Left lung (tissue), 10 donors: Measurements from ENCODE around the gene DCBLD2. TPM values are rescaled to one million over a fixed set of nuclear protein-coding genes. Genes with fewer than 3 reads are reported as not detected.

Experiments used
- ATAC-seq: fragments of 200-7000 bp; cut with Tn5 transposase; one replicate; pipeline ENCODE4 v1.9.1; 2020; ENCODE audit warnings: moderate library complexity
- DNase-seq, 4 donors: peaks; one replicate each; pipeline ENCODE4 v3.0.0-alpha.2; 2013 to 2020
- H3K27ac ChIP-seq, 2 donors: fragments of 200-600 bp; sonication (generic) in 1 of 2; one replicate each; pipeline versions ENCODE4 v1.5.0 to v1.8.0; 2020 to 2021
- H3K27me3 ChIP-seq, 2 donors: fragments of 200-600 bp; sonication (generic) in 1 of 2; one replicate each; pipeline versions ENCODE4 v1.5.0 to v1.8.0; 2020 to 2021
- H3K36me3 ChIP-seq, 2 donors: fragments of 200-600 bp; sonication (generic) in 1 of 2; one replicate each; pipeline versions ENCODE4 v1.5.0 to v1.8.0; 2020 to 2021
- H3K4me1 ChIP-seq, 2 donors: fragments of 200-600 bp; one replicate each; pipeline ENCODE4 v1.8.0; 2021
- H3K4me3 ChIP-seq, 2 donors: fragments of 200-600 bp; sonication (generic) in 1 of 2; one replicate each; pipeline versions ENCODE4 v1.5.0 to v1.8.0; 2020 to 2021; ENCODE audit warnings: mild to moderate bottlenecking in 1 of 2
- H3K9me3 ChIP-seq, 2 donors: fragments of 200-600 bp; sonication (generic) in 1 of 2; one replicate each; pipeline versions ENCODE4 v1.5.0 to v1.8.0; 2020 to 2021
- intact Hi-C, 2 donors: fragments of 100-400 bp; cut with DNase I; formaldehyde crosslinking; loops; one replicate each; pipeline versions ENCODE4 v1.11.2 to v1.14.2; 2022
- polyA plus RNA-seq, 6 donors: library from polyadenylated mRNA; unstranded; fragments of 120-200 nt; gene quantifications; one replicate each; pipeline ENCODE4 v1.2.1, GENCODE V29; 2013; ENCODE audit not compliant: insufficient read length in 6 of 6
- total RNA-seq, 2 donors: library from RNA; stranded (reverse); fragmentation: NEBNext Ultra II Directional; extraction: Animal tissue kit (Norgen Biotek cat#: 25700); gene quantifications; one replicate each; pipeline ENCODE4 v1.2.1, GENCODE V29; 2021
- TF ChIP-seq, protein P1 (sequence below), 2 donors: fragments of 200-600 bp; sonication (generic) in 1 of 2; IDR thresholded peaks; one replicate each; pipeline versions ENCODE4 v1.5.0 to v1.8.0; 2021; ENCODE audit warnings: antibody characterized with exemption in 2 of 2
- donor health status: DM: no; HTN: yes; CAD: no.
- donor health status: DM: no; HTN: no; CAD: no.

The DCBLD2 gene
- total and polyA plus RNA-seq, 8 donors, result 44.8 to 92.4 (median 69.3) TPM

DNA sequence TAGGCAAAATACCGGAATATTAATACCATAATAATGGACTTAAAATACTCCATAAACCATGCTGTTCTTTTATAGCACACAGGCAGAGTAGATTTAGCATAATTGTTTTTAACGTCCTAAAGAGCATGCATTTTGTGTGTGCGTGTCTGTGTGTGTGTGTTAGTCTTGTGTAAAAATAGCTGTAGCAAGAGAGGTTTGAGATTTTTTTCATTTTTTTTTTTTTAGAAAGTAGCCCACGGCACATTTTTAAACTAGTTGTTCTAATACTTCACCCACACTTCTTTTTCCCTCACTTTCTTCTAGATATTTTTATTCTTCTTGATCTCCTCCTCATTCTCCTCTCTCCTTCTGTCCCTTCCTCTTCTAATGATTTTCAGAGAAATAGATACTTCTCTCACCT is 145.9 kb downstream of the DCBLD2 start:
- ATAC-seq (no peak), DNase-seq (no peak)
- Histone ChIP-seq H3K9me3 (no peaks in the 10 kb centered on the region), H3K4me1 (peaks cover 0 to 5% of the 10 kb centered on the region in 2 donors), H3K27me3 (no peaks in the 10 kb centered on the region), H3K27ac (no peak overlapping the region), H3K4me3 (no peak overlapping the region), H3K36me3 (no peaks in the 10 kb centered on the region)
- TF ChIP-seq, protein P1, sequence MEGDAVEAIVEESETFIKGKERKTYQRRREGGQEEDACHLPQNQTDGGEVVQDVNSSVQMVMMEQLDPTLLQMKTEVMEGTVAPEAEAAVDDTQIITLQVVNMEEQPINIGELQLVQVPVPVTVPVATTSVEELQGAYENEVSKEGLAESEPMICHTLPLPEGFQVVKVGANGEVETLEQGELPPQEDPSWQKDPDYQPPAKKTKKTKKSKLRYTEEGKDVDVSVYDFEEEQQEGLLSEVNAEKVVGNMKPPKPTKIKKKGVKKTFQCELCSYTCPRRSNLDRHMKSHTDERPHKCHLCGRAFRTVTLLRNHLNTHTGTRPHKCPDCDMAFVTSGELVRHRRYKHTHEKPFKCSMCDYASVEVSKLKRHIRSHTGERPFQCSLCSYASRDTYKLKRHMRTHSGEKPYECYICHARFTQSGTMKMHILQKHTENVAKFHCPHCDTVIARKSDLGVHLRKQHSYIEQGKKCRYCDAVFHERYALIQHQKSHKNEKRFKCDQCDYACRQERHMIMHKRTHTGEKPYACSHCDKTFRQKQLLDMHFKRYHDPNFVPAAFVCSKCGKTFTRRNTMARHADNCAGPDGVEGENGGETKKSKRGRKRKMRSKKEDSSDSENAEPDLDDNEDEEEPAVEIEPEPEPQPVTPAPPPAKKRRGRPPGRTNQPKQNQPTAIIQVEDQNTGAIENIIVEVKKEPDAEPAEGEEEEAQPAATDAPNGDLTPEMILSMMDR (IDR thresholded peaks at IDR 0.05), result no peak
- intact Hi-C loops, result no loop called here

DNA sequence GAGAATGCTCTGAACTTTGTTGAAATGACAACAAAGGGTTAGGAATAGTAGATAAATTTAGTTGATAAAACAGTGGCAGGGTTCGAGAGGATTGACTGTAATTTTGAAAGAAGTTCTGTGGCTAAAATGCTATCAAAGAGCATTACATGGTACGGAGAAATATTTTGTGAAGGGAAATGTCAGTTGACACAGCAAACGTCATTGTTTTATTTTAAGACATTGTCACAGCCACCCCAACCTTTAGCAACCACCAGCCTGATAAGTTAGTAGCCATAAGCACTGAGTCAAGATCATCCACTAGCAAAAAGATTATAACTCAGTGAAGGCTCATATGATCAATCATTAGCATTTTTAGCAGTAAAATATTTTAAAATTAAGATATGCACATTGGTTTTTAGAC is 147.0 kb downstream of the DCBLD2 start:
- ATAC-seq, result no peak
- intact Hi-C loops, result no loop called here
- H3K4me3 ChIP-seq, result no peak overlapping the region
- DNase-seq, result no peak
- H3K4me1 ChIP-seq, result no peaks in the 10 kb centered on the region
- no peaks in the 10 kb centered on the region for H3K27me3 ChIP-seq
- H3K9me3 ChIP-seq, result no peaks in the 10 kb centered on the region
- H3K36me3 ChIP-seq, result no peaks in the 10 kb centered on the region
- TF ChIP-seq, protein P1 (IDR thresholded peaks at IDR 0.05), result no peak
- H3K27ac ChIP-seq, result no peak overlapping the region

DNA sequence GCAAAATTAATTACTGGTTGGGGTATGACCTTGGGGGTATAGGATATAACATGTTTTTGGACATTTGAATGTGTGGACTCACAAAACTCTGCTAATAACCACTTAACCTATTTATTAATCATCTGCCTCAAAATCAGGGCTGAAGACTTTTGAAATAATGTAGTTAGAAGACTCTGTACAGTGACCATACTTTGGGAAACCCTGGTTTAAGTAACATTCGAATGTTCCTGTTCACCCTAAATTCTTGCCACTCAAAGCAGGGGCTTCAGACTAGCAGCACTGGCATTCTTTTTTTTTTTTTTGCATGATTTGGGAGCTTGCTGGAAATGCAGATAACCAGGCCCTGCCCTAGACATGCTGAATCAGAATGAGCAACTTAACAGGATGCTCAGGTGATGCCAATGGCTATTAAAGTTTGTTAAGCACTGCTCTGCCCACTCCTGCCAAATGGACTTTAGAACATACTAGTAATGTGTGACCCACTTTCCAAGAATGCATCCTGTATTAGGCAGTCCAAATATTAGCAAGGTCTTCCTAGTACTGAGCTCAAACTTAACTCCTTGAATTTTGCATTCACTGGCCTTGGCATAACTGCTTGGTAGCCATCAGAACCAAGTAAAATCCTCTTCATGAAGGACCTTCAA is 151.1 kb downstream of the DCBLD2 start:
- H3K4me1 ChIP-seq, result no peaks in the 10 kb centered on the region
- no peak overlapping the region for H3K4me3 ChIP-seq
- no peaks in the 10 kb centered on the region for H3K9me3 ChIP-seq
- no peak overlapping the region for H3K27ac ChIP-seq
- TF ChIP-seq, protein P1 (IDR thresholded peaks at IDR 0.05), result no peak
- DNase-seq (no peak), ATAC-seq (no peak)
- intact Hi-C loops, result no loop called here
- H3K36me3 ChIP-seq, result no peaks in the 10 kb centered on the region
- no peaks in the 10 kb centered on the region for H3K27me3 ChIP-seq

DNA sequence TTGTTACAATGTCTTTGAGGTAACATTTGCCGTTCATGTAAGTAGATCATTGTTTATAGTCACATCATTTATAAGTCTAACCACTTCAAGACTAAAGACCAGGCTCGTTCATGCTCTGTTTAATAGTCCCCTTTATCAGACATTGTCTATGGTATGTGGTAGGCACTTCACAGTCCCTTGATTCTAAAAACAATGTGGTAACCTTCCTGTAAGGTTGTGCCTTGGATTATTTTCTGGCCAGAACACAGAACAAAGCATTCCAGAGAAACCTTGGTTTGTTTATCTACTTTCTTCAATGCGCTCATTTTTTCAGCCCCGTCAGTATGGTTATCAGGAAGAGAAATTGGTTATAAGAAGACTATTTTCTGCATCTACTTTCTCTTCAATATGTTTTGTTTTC is 154.6 kb downstream of the DCBLD2 start:
- ATAC-seq, result no peak
- no peak overlapping the region for H3K27ac ChIP-seq
- intact Hi-C loops, result no loop called here

DNA sequence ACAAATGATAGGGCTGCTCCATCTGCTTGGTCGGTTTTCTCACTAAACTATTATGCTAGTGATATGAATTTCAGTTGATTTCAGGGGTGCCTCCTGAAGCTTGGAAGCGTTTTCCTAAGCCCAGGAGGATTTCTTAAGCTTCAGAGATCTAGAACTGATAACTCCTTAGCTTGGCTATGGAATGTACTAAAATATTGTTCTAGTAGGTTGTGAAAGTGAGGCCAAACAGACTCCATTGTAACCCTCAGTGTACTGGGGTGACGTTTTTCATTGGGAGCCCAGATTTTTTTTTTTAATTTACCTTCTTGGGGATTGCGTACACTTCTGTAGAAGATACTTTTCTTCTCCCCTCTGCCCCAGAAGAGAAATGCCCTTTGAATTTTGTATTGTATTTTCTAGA is 155.4 kb downstream of the DCBLD2 start:
- DNase-seq (no peak), ATAC-seq (no peak)
- no peak overlapping the region for H3K27ac ChIP-seq
- intact Hi-C loops, result no loop called here
- H3K27me3 ChIP-seq, result no peaks in the 10 kb centered on the region
- H3K9me3 ChIP-seq, result no peaks in the 10 kb centered on the region
- H3K4me1 ChIP-seq, result no peaks in the 10 kb centered on the region
- H3K36me3 ChIP-seq, result no peaks in the 10 kb centered on the region
- no peak overlapping the region for H3K4me3 ChIP-seq
- TF ChIP-seq, protein P1 (IDR thresholded peaks at IDR 0.05), result no peak

More for the DNA sequence above, 154.6 kb downstream of the DCBLD2 start:
- no peak overlapping the region for H3K4me3 ChIP-seq
- H3K27me3 ChIP-seq, result no peaks in the 10 kb centered on the region
- no peaks in the 10 kb centered on the region for H3K4me1 ChIP-seq
- H3K36me3 ChIP-seq, result no peaks in the 10 kb centered on the region
- TF ChIP-seq, protein P1 (IDR thresholded peaks at IDR 0.05), result no peak
- H3K9me3 ChIP-seq, result no peaks in the 10 kb centered on the region
- no peak for DNase-seq

Other genes with a start within 250 kb of the DCBLD2 start
- gene ST3GAL6, start 138.4 kb downstream of the DCBLD2 start, total RNA-seq, result 10 to 100 TPM; 10.9 to 30.8 TPM
- gene ST3GAL6, start 138.4 kb downstream of the DCBLD2 start, polyA plus RNA-seq, result 10 to 100 TPM; 13.8 to 23.0 (median 18.8) TPM